ENCODE data around the gene NUBPL. TPM values are rescaled to one million over a fixed set of nuclear protein-coding genes. Genes with fewer than 3 reads are reported as not detected.
"Not testable (repeated sequence)": the region's sequence is repeated elsewhere in the genome, so short reads cannot be mapped to it uniquely, and the experiment has no call there.

The NUBPL gene
- total and polyA plus RNA-seq, 8 donors, result 10.1 to 19.0 (median 16.9) TPM

DNA sequence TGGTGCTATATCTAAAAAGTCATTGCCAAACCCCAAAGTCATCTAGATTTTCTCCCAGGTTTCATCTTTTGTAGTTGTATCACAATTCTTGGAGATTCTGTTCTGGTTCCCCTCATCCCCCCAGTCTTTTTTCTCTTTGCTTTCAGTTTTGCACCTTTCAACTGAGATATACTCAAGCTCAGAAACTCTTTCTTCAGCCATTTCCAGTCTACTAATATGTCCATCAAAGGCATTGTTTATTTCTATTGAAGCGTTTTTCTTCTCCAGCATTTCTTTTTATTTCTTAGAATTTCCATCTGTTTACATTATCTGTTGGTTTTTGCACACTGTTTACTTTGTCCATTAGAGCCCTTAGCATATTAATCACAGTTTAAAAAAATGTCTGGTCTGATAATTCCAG, 179.5 kb downstream of the NUBPL start:
- no peaks in the 10 kb centered on the region for H3K36me3 ChIP-seq
- no peaks in the 10 kb centered on the region for H3K27me3 ChIP-seq
- TF ChIP-seq, protein P1, sequence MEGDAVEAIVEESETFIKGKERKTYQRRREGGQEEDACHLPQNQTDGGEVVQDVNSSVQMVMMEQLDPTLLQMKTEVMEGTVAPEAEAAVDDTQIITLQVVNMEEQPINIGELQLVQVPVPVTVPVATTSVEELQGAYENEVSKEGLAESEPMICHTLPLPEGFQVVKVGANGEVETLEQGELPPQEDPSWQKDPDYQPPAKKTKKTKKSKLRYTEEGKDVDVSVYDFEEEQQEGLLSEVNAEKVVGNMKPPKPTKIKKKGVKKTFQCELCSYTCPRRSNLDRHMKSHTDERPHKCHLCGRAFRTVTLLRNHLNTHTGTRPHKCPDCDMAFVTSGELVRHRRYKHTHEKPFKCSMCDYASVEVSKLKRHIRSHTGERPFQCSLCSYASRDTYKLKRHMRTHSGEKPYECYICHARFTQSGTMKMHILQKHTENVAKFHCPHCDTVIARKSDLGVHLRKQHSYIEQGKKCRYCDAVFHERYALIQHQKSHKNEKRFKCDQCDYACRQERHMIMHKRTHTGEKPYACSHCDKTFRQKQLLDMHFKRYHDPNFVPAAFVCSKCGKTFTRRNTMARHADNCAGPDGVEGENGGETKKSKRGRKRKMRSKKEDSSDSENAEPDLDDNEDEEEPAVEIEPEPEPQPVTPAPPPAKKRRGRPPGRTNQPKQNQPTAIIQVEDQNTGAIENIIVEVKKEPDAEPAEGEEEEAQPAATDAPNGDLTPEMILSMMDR (IDR thresholded peaks at IDR 0.05), result no peak
- no peak overlapping the region for H3K4me3 ChIP-seq
- H3K4me1 ChIP-seq, result no peaks in the 10 kb centered on the region
- H3K9me3 ChIP-seq, result peaks cover 0 to 10% of the 10 kb centered on the region in 2 donors
- H3K27ac ChIP-seq, result no peak overlapping the region
- ATAC-seq (no peak), DNase-seq (no peak)
- intact Hi-C loops (cut with DNase I), result no loop called here

DNA sequence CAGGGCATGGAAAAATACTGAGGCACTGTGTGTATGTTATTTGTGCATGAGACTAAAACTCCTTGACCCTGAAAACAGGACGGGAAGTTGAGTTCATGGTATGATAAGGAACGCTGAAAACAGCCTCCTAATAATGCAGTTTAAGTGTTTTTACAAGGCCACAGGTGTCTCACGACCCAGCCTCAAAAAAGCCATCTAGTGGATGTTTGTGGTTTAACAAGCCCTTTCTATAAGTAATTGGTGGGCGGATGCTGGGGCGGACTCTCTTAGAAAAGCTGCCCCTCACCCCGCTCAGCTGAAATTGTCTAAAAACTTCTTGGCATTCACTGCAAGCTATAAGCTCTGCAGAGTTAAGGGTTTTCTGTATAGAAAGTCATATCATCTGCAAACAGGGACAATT, 184.5 kb downstream of the NUBPL start:
- H3K27ac ChIP-seq, result no peak overlapping the region
- no peak for DNase-seq
- no peak for ATAC-seq
- H3K4me3 ChIP-seq, result no peak overlapping the region
- H3K27me3 ChIP-seq, result no peaks in the 10 kb centered on the region
- intact Hi-C loops (cut with DNase I), result no loop called here
- peaks cover 8 to 59% of the 10 kb centered on the region in 2 donors for H3K9me3 ChIP-seq
- no peaks in the 10 kb centered on the region for H3K4me1 ChIP-seq
- TF ChIP-seq, protein P1 (IDR thresholded peaks at IDR 0.05), result no peak
- H3K36me3 ChIP-seq, result no peaks in the 10 kb centered on the region

DNA sequence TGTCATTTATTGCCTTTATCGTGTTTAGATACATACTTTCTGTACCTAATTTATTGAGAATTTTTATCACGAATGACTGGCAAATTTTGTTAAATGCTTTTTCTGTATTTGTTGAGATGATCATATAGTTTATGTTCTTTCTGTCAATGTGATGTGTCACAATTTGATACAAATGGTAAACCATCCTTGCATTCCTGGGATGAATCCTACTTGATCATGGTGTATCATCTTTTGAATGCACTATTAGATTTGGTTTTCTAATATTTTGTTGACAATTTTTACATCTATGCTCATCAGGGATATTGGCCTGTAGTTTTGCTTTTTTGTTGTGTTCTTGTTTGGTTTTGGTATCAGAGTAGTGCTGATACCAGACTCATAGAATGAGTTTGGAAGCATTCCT, 185.1 kb downstream of the NUBPL start:
- ATAC-seq (no peak), DNase-seq (no peak)
- peaks cover 8 to 62% of the 10 kb centered on the region in 2 donors for H3K9me3 ChIP-seq
- H3K4me1 ChIP-seq, result no peaks in the 10 kb centered on the region
- intact Hi-C loops (cut with DNase I), result no loop called here
- H3K27ac ChIP-seq, result no peak overlapping the region
- no peaks in the 10 kb centered on the region for H3K36me3 ChIP-seq
- H3K4me3 ChIP-seq, result no peak overlapping the region
- H3K27me3 ChIP-seq, result no peaks in the 10 kb centered on the region
- TF ChIP-seq, protein P1 (IDR thresholded peaks at IDR 0.05), result no peak

DNA sequence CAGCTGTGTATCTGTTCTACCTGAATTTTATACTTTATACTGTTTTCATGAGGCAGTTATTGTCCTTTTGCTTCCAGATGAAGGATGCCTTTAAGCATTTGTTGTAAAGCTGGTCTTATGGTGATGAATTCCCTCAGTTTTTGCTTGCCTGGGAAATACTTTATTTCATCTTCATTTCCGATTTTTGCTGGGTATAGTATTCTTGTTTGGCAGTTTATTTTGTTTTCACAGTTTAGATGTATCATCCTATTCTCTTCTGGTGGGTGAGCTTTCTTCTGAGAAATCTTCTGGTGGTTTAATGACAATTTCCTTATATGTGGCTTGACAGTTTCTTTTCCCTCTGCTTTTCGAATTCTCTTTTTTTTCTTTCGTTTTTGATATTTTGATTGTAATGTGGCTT, 188.1 kb downstream of the NUBPL start:
- H3K9me3 ChIP-seq, result peaks cover 8 to 62% of the 10 kb centered on the region in 2 donors
- H3K27ac ChIP-seq, result no peak overlapping the region
- DNase-seq (no peak), ATAC-seq (no peak)
- no peaks in the 10 kb centered on the region for H3K27me3 ChIP-seq
- no peaks in the 10 kb centered on the region for H3K36me3 ChIP-seq
- no peaks in the 10 kb centered on the region for H3K4me1 ChIP-seq
- TF ChIP-seq, protein P1 (IDR thresholded peaks at IDR 0.05), result no peak
- intact Hi-C loops (cut with DNase I), result no loop called here
- H3K4me3 ChIP-seq, result no peak overlapping the region

DNA sequence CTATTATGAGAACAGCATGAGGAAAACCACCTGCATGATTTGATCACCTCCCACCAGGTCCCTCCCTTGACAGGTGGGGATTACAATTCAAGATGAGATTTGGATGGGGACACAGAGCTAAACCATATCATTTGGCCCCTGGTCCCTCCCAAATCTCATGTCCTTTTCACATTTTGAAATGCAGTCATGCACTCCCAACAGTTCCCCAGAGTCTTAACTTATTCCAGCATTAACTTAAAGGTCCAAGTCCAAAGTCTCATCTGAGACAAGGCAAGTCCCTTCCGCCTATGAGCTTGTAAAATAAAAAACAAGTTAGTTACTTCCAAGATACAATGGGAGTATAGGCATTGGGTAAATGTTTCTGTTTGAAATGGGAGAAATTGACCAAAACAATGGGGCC, 189.8 kb downstream of the NUBPL start:
- DNase-seq; H3K4me1 ChIP-seq; H3K27me3 ChIP-seq; intact Hi-C loops (cut with DNase I); H3K36me3 ChIP-seq; H3K4me3 ChIP-seq; H3K27ac ChIP-seq; ATAC-seq: not testable (repeated sequence)
- peaks cover 8 to 48% of the 10 kb centered on the region in 2 donors for H3K9me3 ChIP-seq
